OCI-LY1 (cell line): Measurements from ENCODE around the gene SIRT2.

Experiments used
- CTCF ChIP-seq: fragments of 200-600 bp; sonication (generic), shearing (Covaris generic); IDR thresholded peaks from 2 replicates; pipeline ENCODE4 v1.5.1; 2017; ENCODE audit warnings: mild to moderate bottlenecking, antibody characterized with exemption, low read length, moderate library complexity, mixed read lengths
- EZH2 ChIP-seq: fragments of 200-600 bp; sonication (generic), shearing (Covaris generic); IDR thresholded peaks from 2 replicates; pipeline ENCODE4 v1.8.0; 2017; ENCODE audit warnings: borderline replicate concordance, mixed run types, mild to moderate bottlenecking, antibody characterized with exemption, low read length, moderate library complexity, mixed read lengths

- TF ChIP-seq EZH2 (no peak), CTCF (no peak)
Measured at GRCh38 chr19:38922482-38922881, 23.1 kb upstream of the SIRT2 start.
